Inflammatory macrophage (primary cell): Measurements from ENCODE around the gene CFAP90.

ENCODE experiments used
- DNase-seq, 2 donors: peaks; one replicate each; pipeline ENCODE4 v3.0.0-alpha.2; 2020 to 2022

Gene CFAP90

GRCh38 chr5:7867260-7867659, 16.3 kb upstream of the CFAP90 start:
- no peak for DNase-seq

- DNase-seq, result no peak
Measured at GRCh38 chr5:7866196-7866595, 15.3 kb upstream of the CFAP90 start.

- no peak for DNase-seq
Measured at GRCh38 chr5:7857926-7858632, 7.1 kb upstream of the CFAP90 start.

- no peak for DNase-seq
Measured at GRCh38 chr5:7857361-7857760, 6.4 kb upstream of the CFAP90 start.

GRCh38 chr5:7856855-7857254, 5.9 kb upstream of the CFAP90 start:
- DNase-seq, result peak in 1 of 2 donors; percentile 41

- DNase-seq, result no peak
Measured at GRCh38 chr5:7855611-7856010, 4.7 kb upstream of the CFAP90 start.

GRCh38 chr5:7852988-7853387, 2.1 kb upstream of the CFAP90 start:
- no peak for DNase-seq

GRCh38 chr5:7852542-7852941, 1.6 kb upstream of the CFAP90 start:
- DNase-seq, result no peak

GRCh38 chr5:7851617-7852289, 820 bp upstream of the CFAP90 start:
- no peak for DNase-seq

- no peak for DNase-seq
Measured at GRCh38 chr5:7851240-7851592, 283 bp upstream of the CFAP90 start.

- no peak for DNase-seq
Measured at GRCh38 chr5:7849681-7850394, 1.1 kb downstream of the CFAP90 start.

GRCh38 chr5:7848296-7848695, 2.6 kb downstream of the CFAP90 start:
- no peak for DNase-seq

- DNase-seq, result no peak
Measured at GRCh38 chr5:7846327-7846726, 4.6 kb downstream of the CFAP90 start.

- no peak for DNase-seq
Measured at GRCh38 chr5:7845557-7845956, 5.4 kb downstream of the CFAP90 start.

- DNase-seq, result no peak
Measured at GRCh38 chr5:7844901-7845300, 6.0 kb downstream of the CFAP90 start.

GRCh38 chr5:7842531-7842930, 8.4 kb downstream of the CFAP90 start:
- no peak for DNase-seq

GRCh38 chr5:7837403-7837802, 13.5 kb downstream of the CFAP90 start:
- no peak for DNase-seq

GRCh38 chr5:7834982-7835381, 16.0 kb downstream of the CFAP90 start:
- no peak for DNase-seq

GRCh38 chr5:7828269-7828668, 22.7 kb downstream of the CFAP90 start:
- no peak for DNase-seq

GRCh38 chr5:7827610-7828009, 23.3 kb downstream of the CFAP90 start:
- DNase-seq, result no peak

GRCh38 chr5:7825630-7826029, 25.3 kb downstream of the CFAP90 start:
- no peak for DNase-seq

- no peak for DNase-seq
Measured at GRCh38 chr5:7824995-7825394, 25.9 kb downstream of the CFAP90 start.

- no peak for DNase-seq
Measured at GRCh38 chr5:7823594-7823993, 27.3 kb downstream of the CFAP90 start.

GRCh38 chr5:7822449-7822848, 28.5 kb downstream of the CFAP90 start:
- DNase-seq, result no peak
